Measurements from ENCODE around the gene C1QTNF2. TPM values are rescaled to one million over a fixed set of nuclear protein-coding genes. Genes with fewer than 3 reads are reported as not detected.

Gene C1QTNF2
- total RNA-seq, 1 donor from 2014 or later = 1.4 TPM

DNA sequence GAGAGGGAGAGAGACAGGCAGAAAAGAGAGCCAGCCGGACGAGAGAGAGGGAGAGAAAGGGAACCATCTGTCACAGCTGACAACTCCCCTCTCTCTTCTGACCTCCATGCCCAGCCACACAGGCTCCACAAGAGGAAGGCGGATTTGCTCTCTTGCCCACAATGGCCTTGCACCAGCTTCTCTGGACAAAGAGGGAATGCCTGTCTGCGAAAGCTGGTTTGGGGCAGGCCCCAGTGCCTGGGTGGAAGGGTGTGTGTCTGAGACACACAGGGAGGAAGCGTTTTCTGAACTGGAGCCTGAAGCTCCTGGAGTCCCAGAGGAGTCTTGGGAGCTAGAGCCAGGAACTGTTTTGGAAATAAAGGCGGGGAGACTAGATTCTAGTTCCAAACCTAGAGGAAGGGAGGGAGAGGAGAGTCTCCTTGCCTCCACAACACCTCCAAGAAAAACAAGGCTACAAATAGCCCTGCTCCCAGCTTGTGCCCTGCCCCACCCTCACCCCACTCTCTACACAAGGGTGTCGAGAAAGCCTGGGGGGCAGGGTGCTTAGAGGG, 12.5 kb downstream of the C1QTNF2 start:
- TF ChIP-seq, protein P1, sequence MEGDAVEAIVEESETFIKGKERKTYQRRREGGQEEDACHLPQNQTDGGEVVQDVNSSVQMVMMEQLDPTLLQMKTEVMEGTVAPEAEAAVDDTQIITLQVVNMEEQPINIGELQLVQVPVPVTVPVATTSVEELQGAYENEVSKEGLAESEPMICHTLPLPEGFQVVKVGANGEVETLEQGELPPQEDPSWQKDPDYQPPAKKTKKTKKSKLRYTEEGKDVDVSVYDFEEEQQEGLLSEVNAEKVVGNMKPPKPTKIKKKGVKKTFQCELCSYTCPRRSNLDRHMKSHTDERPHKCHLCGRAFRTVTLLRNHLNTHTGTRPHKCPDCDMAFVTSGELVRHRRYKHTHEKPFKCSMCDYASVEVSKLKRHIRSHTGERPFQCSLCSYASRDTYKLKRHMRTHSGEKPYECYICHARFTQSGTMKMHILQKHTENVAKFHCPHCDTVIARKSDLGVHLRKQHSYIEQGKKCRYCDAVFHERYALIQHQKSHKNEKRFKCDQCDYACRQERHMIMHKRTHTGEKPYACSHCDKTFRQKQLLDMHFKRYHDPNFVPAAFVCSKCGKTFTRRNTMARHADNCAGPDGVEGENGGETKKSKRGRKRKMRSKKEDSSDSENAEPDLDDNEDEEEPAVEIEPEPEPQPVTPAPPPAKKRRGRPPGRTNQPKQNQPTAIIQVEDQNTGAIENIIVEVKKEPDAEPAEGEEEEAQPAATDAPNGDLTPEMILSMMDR (IDR thresholded peaks at IDR 0.05; ENCODE audit: borderline replicate concordance) = no peak
- Histone ChIP-seq H3K9me3 (replicated peaks) (no peaks in the 10 kb centered on the region), H3K27me3 (ENCODE audit: low read depth) (no peaks in the 10 kb centered on the region), H3K27ac (replicated peaks) (peak overlapping the region; percentile 85), H3K4me1 (peaks cover 67% of the 10 kb centered on the region), H3K4me3 (peak overlapping the region; percentile 42), H3K36me3 (no peaks in the 10 kb centered on the region)
- intact Hi-C loops (cut with micrococcal nuclease) = no loop called here
- DNase-seq = peak; percentile 34

DNA sequence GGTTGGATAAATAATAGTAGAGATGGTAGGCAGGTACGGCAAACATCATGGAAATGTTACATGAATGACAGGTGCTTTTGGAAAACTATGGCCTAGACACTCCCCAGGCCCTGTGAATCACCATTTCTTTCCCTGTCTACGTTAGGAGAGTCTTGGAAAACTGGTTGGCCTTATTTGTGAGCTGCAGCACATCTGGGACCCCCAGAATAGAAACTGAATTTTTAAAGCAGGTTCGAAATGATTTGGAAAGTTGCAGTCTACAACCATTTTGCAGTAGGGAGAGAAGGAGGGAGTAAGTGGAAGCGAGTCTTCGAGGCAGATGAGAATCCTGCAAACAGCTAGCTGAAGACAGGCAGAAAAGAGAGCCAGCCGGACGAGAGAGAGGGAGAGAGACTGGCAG, 13.0 kb downstream of the C1QTNF2 start:
- intact Hi-C loops (cut with micrococcal nuclease) = no loop called here
- Histone ChIP-seq H3K36me3 (no peaks in the 10 kb centered on the region), H3K4me3 (peak overlapping the region; percentile 42), H3K9me3 (replicated peaks) (no peaks in the 10 kb centered on the region), H3K27me3 (ENCODE audit: low read depth) (no peaks in the 10 kb centered on the region), H3K27ac (replicated peaks) (peak overlapping the region; percentile 85), H3K4me1 (peaks cover 62% of the 10 kb centered on the region)
- DNase-seq = no peak
- TF ChIP-seq, protein P1 (IDR thresholded peaks at IDR 0.05; ENCODE audit: borderline replicate concordance) = no peak

DNA sequence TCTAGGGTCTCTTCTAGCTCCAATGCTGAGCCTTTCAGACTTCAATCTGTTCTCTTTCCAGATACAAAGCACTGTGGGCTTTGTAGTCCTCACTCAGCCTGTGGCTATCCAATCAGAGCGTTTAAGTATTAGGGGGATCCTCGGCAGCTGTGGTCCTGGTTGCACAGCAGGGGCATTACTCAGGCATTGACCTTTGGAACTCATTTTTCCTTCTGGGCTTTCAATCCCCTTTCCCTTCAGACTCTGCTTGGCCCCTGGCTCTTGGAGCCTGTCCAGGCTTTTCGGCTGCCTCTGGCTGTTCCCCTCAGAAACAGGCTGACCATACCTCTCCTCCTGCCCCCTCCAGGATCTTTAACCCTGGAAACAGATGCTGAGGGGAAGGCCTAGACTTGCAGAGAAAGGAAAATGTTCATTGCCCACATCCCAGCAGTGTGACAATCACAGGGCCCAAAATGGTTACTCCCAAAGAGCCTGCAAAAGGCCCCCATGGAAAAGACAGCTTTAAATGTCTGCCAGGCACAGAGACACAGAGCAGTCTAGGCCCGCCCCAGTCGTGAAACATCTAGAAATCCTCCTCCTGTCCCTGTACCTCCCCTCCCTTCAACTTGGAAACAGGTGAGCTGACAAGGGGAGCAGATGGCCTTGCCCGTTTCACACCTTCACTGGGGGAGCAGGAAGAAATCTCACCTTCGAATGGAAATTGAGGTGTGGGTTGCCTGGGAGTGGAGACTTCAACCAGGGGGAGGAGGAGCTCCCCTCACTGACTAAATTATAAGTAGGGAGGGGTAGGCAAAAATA, 13.7 kb downstream of the C1QTNF2 start:
- H3K4me3 ChIP-seq = no peak overlapping the region
- intact Hi-C loops (cut with micrococcal nuclease) = no loop called here
- TF ChIP-seq, protein P1 (IDR thresholded peaks at IDR 0.05; ENCODE audit: borderline replicate concordance) = no peak
- H3K36me3 ChIP-seq = no peaks in the 10 kb centered on the region
- DNase-seq = no peak
- H3K4me1 ChIP-seq = peaks cover 55% of the 10 kb centered on the region
- peak overlapping the region; percentile 85 for H3K27ac ChIP-seq (replicated peaks)
- H3K27me3 ChIP-seq (ENCODE audit: low read depth) = no peaks in the 10 kb centered on the region
- H3K9me3 ChIP-seq (replicated peaks) = no peaks in the 10 kb centered on the region

DNA sequence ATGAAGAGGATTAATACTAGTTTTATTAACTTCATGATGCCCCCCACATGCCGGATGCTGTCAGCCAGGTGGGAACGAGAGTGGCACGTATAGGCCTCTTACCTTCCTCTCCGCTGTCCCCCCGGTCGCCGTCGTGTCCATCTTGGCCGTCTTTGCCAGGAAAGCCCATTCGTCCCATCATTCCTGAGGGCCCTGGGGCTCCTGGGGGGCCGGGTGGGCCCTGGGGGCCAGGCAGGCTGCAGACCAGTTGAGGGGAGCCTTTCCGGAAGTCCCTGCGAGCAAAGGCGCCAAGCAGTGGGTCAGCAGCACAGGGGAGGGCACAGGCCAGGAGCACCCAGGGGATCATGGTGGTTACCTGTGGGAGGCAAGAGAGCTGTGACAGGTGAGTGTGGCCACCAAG, 15.8 kb downstream of the C1QTNF2 start:
- Histone ChIP-seq H3K36me3 (no peaks in the 10 kb centered on the region), H3K9me3 (replicated peaks) (no peaks in the 10 kb centered on the region), H3K4me3 (no peak overlapping the region), H3K27ac (replicated peaks) (no peak overlapping the region), H3K27me3 (ENCODE audit: low read depth) (no peaks in the 10 kb centered on the region), H3K4me1 (peaks cover 37% of the 10 kb centered on the region)
- intact Hi-C loops (cut with micrococcal nuclease) = no loop called here
- TF ChIP-seq, protein P1 (IDR thresholded peaks at IDR 0.05; ENCODE audit: borderline replicate concordance) = no peak
- no peak for DNase-seq

DNA sequence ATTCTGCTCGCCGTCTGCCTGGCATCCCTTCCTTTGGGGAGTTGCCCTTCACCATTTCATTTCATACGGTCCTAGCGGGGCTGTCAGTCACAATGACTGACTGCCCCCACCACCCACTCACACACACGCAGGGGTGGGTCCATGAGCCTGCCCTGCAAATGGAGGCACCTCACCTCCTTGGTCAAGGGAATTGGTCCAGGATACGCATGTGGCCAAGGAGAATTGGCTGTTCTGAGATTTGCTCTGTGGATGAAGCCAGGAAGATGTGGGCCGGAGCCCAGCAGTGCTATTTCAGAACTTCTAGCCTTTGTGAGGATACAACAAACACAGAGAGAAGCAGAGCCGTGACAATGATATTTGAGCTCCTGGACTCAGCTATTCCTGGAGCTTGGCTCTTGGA, 17.0 kb downstream of the C1QTNF2 start:
- intact Hi-C loops (cut with micrococcal nuclease) = no loop called here
- peaks cover 24% of the 10 kb centered on the region for H3K4me1 ChIP-seq
- no peak overlapping the region for H3K27ac ChIP-seq (replicated peaks)
- no peaks in the 10 kb centered on the region for H3K27me3 ChIP-seq (ENCODE audit: low read depth)
- DNase-seq = peak; percentile 46
- no peak overlapping the region for H3K4me3 ChIP-seq
- H3K9me3 ChIP-seq (replicated peaks) = no peaks in the 10 kb centered on the region
- H3K36me3 ChIP-seq = no peaks in the 10 kb centered on the region
- TF ChIP-seq, protein P1 (IDR thresholded peaks at IDR 0.05; ENCODE audit: borderline replicate concordance) = no peak

All from left ventricle myocardium inferior (tissue), 1 donor.